Vagina (tissue), 2 donors: ENCODE results near the gene IL9. TPM values are rescaled to one million over a fixed set of nuclear protein-coding genes. Genes with fewer than 3 reads are reported as not detected.

ENCODE experiments used
- DNase-seq, 2 donors: peaks; one replicate each; pipeline ENCODE4 v3.0.0-alpha.2; 2017; ENCODE audit errors: extremely low spot score in 2 of 2
- H3K27ac ChIP-seq: fragments of 200-600 bp; sonication (generic); one replicate; pipeline ENCODE4 v1.5.1; 2019
- H3K27me3 ChIP-seq: fragments of 200-600 bp; sonication (generic); one replicate; pipeline ENCODE4 v1.5.1; 2019
- H3K36me3 ChIP-seq, 2 donors: fragments of 200-600 bp; sonication (generic); one replicate each; pipeline ENCODE4 v1.5.1; 2017 to 2019
- H3K4me1 ChIP-seq: fragments of 200-600 bp; sonication (generic); one replicate; pipeline ENCODE4 v1.5.1; 2019
- H3K4me3 ChIP-seq, 2 donors: fragments of 200-600 bp; sonication (generic); 1 replicate in 1 of 2; 2 replicates in 1 of 2; pipeline ENCODE4 v1.5.1; 2016 to 2019
- H3K9me3 ChIP-seq: fragments of 200-600 bp; sonication (generic); one replicate; pipeline ENCODE4 v1.5.1; 2019
- POLR2A ChIP-seq, 2 donors: fragments of 450-650 bp; IDR thresholded peaks; one replicate each; pipeline ENCODE4 v1.6.1; 2017; ENCODE audit warnings: antibody characterized with exemption in 2 of 2, mild to moderate bottlenecking in 2 of 2, moderate library complexity in 2 of 2
- POLR2AphosphoS5 ChIP-seq, 2 donors: sonication (generic); formaldehyde crosslinking; IDR thresholded peaks; one replicate each; pipeline ENCODE4 v1.9.0; 2017; ENCODE audit warnings: antibody characterized with exemption in 2 of 2, mild to moderate bottlenecking in 2 of 2, low read depth in 1 of 2; ENCODE audit not compliant: insufficient read depth in 1 of 2
- intact Hi-C: fragments of 100-400 bp; cut with DNase I; formaldehyde crosslinking; loops from one replicate; pipeline ENCODE4 v1.15.1; 2023
- total RNA-seq: library from RNA; depleted of rRNA; stranded (reverse); fragments of >200 nt; gene quantifications from one replicate; pipeline ENCODE4 v1.2.3, GENCODE V29; 2016
- TF ChIP-seq, protein P1 (sequence below), 3 experiments: fragments of 450-650 bp in 2 of 3; fragments of 200-600 bp in 1 of 3; sonication (generic) in 1 of 3; IDR thresholded peaks; one replicate each; pipeline ENCODE4 v1.5.1; 2017 to 2019; ENCODE audit warnings: antibody characterized with exemption in 3 of 3, mild to moderate bottlenecking in 2 of 3, moderate library complexity in 2 of 3

IL9 gene
- total RNA-seq, 1 donor from 2014 or later, result not detected

GRCh38 chr5:135905144-135905543 is 9.5 kb upstream of the IL9 start:
- H3K36me3 ChIP-seq, result no peaks in the 10 kb centered on the region
- no peak overlapping the region for H3K27ac ChIP-seq
- DNase-seq, result no peak
- TF ChIP-seq, protein P1, sequence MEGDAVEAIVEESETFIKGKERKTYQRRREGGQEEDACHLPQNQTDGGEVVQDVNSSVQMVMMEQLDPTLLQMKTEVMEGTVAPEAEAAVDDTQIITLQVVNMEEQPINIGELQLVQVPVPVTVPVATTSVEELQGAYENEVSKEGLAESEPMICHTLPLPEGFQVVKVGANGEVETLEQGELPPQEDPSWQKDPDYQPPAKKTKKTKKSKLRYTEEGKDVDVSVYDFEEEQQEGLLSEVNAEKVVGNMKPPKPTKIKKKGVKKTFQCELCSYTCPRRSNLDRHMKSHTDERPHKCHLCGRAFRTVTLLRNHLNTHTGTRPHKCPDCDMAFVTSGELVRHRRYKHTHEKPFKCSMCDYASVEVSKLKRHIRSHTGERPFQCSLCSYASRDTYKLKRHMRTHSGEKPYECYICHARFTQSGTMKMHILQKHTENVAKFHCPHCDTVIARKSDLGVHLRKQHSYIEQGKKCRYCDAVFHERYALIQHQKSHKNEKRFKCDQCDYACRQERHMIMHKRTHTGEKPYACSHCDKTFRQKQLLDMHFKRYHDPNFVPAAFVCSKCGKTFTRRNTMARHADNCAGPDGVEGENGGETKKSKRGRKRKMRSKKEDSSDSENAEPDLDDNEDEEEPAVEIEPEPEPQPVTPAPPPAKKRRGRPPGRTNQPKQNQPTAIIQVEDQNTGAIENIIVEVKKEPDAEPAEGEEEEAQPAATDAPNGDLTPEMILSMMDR (IDR thresholded peaks at IDR 0.05), result no peak
- TF ChIP-seq POLR2AphosphoS5 (IDR thresholded peaks at IDR 0.05; ENCODE audit: insufficient read depth in 1 of 2, low read depth in 1 of 2) (no peak), POLR2A (IDR thresholded peaks at IDR 0.05) (no peak)
- no peaks in the 10 kb centered on the region for H3K4me1 ChIP-seq
- H3K27me3 ChIP-seq, result no peaks in the 10 kb centered on the region
- H3K4me3 ChIP-seq, result no peak overlapping the region
- H3K9me3 ChIP-seq, result no peaks in the 10 kb centered on the region
- intact Hi-C loops, result no loop called here

DNA sequence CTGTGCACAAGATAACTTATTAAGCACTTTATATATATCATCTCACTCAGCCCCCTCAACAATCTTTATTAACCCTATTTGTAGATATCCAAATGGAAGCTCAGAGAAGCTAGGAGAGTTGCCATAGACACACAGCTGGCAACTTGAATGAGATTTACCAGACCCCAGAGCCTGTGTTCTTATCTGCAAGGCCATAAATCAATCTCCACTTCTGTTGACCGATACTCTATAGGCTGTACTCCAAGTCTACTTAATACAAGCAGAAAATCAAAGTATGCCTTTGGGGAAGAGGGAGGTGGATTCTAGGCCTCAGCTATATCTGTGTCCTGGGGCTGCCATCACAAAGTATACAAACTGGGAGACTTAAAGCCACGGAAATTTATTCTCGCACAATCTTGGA is 6.0 kb upstream of the IL9 start:
- Histone ChIP-seq H3K36me3 (no peaks in the 10 kb centered on the region), H3K9me3 (no peaks in the 10 kb centered on the region), H3K27me3 (no peaks in the 10 kb centered on the region), H3K4me3 (no peak overlapping the region), H3K4me1 (no peaks in the 10 kb centered on the region), H3K27ac (no peak overlapping the region)
- TF ChIP-seq, protein P1 (IDR thresholded peaks at IDR 0.05), result no peak
- TF ChIP-seq POLR2AphosphoS5 (IDR thresholded peaks at IDR 0.05; ENCODE audit: insufficient read depth in 1 of 2, low read depth in 1 of 2) (no peak), POLR2A (IDR thresholded peaks at IDR 0.05) (no peak)
- intact Hi-C loops, result no loop called here
- no peak for DNase-seq

GRCh38 chr5:135900276-135900675 is 4.6 kb upstream of the IL9 start:
- intact Hi-C loops, result no loop called here
- no peaks in the 10 kb centered on the region for H3K9me3 ChIP-seq
- TF ChIP-seq POLR2A (IDR thresholded peaks at IDR 0.05) (no peak), POLR2AphosphoS5 (IDR thresholded peaks at IDR 0.05; ENCODE audit: insufficient read depth in 1 of 2, low read depth in 1 of 2) (no peak)
- TF ChIP-seq, protein P1 (IDR thresholded peaks at IDR 0.05), result no peak
- DNase-seq, result no peak
- no peaks in the 10 kb centered on the region for H3K4me1 ChIP-seq
- no peaks in the 10 kb centered on the region for H3K36me3 ChIP-seq
- no peaks in the 10 kb centered on the region for H3K27me3 ChIP-seq
- no peak overlapping the region for H3K4me3 ChIP-seq
- H3K27ac ChIP-seq, result no peak overlapping the region

GRCh38 chr5:135898651-135899050 is 3.0 kb upstream of the IL9 start:
- Histone ChIP-seq H3K36me3 (no peaks in the 10 kb centered on the region), H3K27ac (no peak overlapping the region), H3K9me3 (no peaks in the 10 kb centered on the region), H3K27me3 (no peaks in the 10 kb centered on the region), H3K4me1 (no peaks in the 10 kb centered on the region), H3K4me3 (no peak overlapping the region)
- TF ChIP-seq POLR2A (IDR thresholded peaks at IDR 0.05) (no peak), POLR2AphosphoS5 (IDR thresholded peaks at IDR 0.05; ENCODE audit: insufficient read depth in 1 of 2, low read depth in 1 of 2) (no peak)
- TF ChIP-seq, protein P1 (IDR thresholded peaks at IDR 0.05), result no peak
- intact Hi-C loops, result no loop called here
- no peak for DNase-seq

GRCh38 chr5:135894789-135895188 is 852 bp downstream of the IL9 start:
- intact Hi-C loops, result no loop called here
- Histone ChIP-seq H3K27me3 (no peaks in the 10 kb centered on the region), H3K36me3 (no peaks in the 10 kb centered on the region), H3K27ac (no peak overlapping the region), H3K9me3 (no peaks in the 10 kb centered on the region), H3K4me1 (peaks cover 7% of the 10 kb centered on the region), H3K4me3 (no peak overlapping the region)
- no peak for DNase-seq
- no peak for TF ChIP-seq POLR2A (IDR thresholded peaks at IDR 0.05)
- TF ChIP-seq POLR2AphosphoS5 (IDR thresholded peaks at IDR 0.05; ENCODE audit: insufficient read depth in 1 of 2, low read depth in 1 of 2), result no peak
- TF ChIP-seq, protein P1 (IDR thresholded peaks at IDR 0.05), result no peak
